ENCODE data around the gene AFMID.

DNA sequence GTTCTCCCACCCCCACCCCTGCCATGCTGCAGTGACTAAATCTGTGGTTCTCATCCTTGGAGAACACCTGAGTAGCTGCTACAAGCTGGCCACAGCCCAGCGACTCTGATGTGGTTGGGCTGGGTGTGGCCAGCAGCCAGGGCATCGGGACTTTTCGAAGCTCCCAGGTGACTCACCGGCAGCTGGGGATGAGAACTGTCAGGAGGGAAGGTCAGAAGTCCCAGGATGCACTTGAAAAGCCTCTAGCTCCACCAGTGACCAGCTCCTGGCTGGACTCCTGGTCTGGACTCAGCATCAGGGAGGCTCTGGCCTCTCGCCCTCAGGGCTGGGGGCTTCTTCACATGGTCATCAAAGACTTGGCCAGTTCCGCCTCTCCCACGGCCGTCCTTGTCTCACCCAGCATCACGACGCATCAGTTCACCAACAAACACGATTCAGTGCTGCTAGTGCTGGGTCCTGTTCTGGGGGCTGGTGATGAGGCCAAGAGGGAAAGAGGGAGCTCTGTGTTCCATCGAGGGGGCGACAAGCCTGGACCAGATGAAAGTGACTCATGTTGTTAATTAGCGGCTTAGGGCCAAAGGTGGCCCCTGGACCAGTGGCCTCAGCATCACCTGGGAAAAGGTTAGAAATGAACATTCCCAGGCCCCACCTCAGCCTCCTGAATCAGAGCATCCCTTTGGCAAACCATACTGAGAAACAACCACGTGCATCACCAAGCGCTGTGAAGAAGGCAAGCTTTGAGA lies 44.9 kb upstream of the AFMID start:
- TF ChIP-seq, protein P1, sequence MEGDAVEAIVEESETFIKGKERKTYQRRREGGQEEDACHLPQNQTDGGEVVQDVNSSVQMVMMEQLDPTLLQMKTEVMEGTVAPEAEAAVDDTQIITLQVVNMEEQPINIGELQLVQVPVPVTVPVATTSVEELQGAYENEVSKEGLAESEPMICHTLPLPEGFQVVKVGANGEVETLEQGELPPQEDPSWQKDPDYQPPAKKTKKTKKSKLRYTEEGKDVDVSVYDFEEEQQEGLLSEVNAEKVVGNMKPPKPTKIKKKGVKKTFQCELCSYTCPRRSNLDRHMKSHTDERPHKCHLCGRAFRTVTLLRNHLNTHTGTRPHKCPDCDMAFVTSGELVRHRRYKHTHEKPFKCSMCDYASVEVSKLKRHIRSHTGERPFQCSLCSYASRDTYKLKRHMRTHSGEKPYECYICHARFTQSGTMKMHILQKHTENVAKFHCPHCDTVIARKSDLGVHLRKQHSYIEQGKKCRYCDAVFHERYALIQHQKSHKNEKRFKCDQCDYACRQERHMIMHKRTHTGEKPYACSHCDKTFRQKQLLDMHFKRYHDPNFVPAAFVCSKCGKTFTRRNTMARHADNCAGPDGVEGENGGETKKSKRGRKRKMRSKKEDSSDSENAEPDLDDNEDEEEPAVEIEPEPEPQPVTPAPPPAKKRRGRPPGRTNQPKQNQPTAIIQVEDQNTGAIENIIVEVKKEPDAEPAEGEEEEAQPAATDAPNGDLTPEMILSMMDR (IDR thresholded peaks at IDR 0.05; ENCODE audit: insufficient read depth, low read length, poor library complexity, severe bottlenecking), result no peak
- TF ChIP-seq EZH2phosphoT487 (conservative IDR thresholded peaks at IDR 0.05; ENCODE audit: low read length), result no peak
